ENCODE data around the gene TIMM21.

Gene TIMM21, protein sequence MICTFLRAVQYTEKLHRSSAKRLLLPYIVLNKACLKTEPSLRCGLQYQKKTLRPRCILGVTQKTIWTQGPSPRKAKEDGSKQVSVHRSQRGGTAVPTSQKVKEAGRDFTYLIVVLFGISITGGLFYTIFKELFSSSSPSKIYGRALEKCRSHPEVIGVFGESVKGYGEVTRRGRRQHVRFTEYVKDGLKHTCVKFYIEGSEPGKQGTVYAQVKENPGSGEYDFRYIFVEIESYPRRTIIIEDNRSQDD

GRCh38 chr18:74147779-74148542 is at the start of gene TIMM21, which contains the start of gene FBXO15:
TSS of gene TIMM21 (plus strand) at chr18:74148523. CDS start at chr18:74148809, 286 bp downstream.
TSS of gene FBXO15 (minus strand) at chr18:74147834. CDS start at chr18:74147785, 49 bp downstream.
- Histone ChIP-seq H3K9me3 (ENCODE audit: insufficient read depth, low read depth, low read length) (no peaks in the 10 kb centered on the region), H3K36me3 (ENCODE audit: insufficient read depth, low read depth, low read length) (peaks cover 18% of the 10 kb centered on the region), H3K4me3 (ENCODE audit: low read length) (peak within 1 kb of the TSS; percentile 98), H3K9ac (ENCODE audit: low read depth, low read length) (peak within 1 kb of the TSS; percentile 97), H3K4me1 (ENCODE audit: insufficient read depth, low read length) (peaks cover 3% of the 10 kb centered on the region; the same call in 1 of the 2 replicates), H3K27me3 (ENCODE audit: insufficient read depth, low read length) (peaks cover 15% of the 10 kb centered on the region; the same call in 1 of the 2 replicates), H3K27ac (ENCODE audit: low read length) (peak within 1 kb of the TSS; percentile 54)

- peaks cover 4% of the 10 kb centered on the region; the same call in 1 of the 2 replicates for H3K4me1 ChIP-seq (ENCODE audit: insufficient read depth, low read length)
- no peaks in the 10 kb centered on the region for H3K27me3 ChIP-seq (ENCODE audit: insufficient read depth, low read length)
- no peak overlapping the region for H3K27ac ChIP-seq (ENCODE audit: low read length)
- H3K36me3 ChIP-seq (ENCODE audit: insufficient read depth, low read depth, low read length): no peaks in the 10 kb centered on the region
- no peak overlapping the region for H3K4me3 ChIP-seq (ENCODE audit: low read length)
- no peak overlapping the region for H3K9ac ChIP-seq (ENCODE audit: low read depth, low read length)
- H3K9me3 ChIP-seq (ENCODE audit: insufficient read depth, low read depth, low read length): peaks cover 17% of the 10 kb centered on the region
Measured at GRCh38 chr18:74108460-74108859, 39.9 kb upstream of the TIMM21 start.

- Histone ChIP-seq H3K9me3 (ENCODE audit: insufficient read depth, low read depth, low read length) (peaks cover 17% of the 10 kb centered on the region), H3K36me3 (ENCODE audit: insufficient read depth, low read depth, low read length) (no peaks in the 10 kb centered on the region), H3K27me3 (ENCODE audit: insufficient read depth, low read length) (no peaks in the 10 kb centered on the region), H3K4me1 (ENCODE audit: insufficient read depth, low read length) (peaks cover 19% of the 10 kb centered on the region; the same call in 1 of the 2 replicates), H3K9ac (ENCODE audit: low read depth, low read length) (no peak overlapping the region), H3K27ac (ENCODE audit: low read length) (no peak overlapping the region), H3K4me3 (ENCODE audit: low read length) (no peak overlapping the region)
Measured at GRCh38 chr18:74110149-74110548, 38.2 kb upstream of the TIMM21 start.

DNA sequence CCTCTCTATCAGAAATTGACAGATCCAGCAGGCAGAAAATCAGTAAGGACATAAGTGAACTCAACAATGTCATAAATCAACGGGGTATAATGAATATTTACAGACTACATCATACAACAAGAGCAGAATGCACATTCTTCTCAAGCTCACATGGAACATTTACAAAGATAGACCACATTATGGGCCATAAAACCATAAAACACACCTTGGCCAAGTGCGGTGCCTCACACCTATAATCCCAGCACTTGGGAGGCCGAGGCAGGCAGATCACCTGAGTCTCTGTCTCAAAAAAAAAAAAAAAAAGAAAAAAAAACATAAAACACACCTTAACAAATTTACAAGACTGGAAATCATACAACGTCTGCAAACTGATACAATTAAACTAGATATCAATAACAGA is 37.3 kb upstream of the TIMM21 start:
- Histone ChIP-seq H3K4me1 (ENCODE audit: insufficient read depth, low read length) (peaks cover 22% of the 10 kb centered on the region; the same call in 1 of the 2 replicates), H3K27ac (ENCODE audit: low read length) (no peak overlapping the region), H3K9ac (ENCODE audit: low read depth, low read length) (no peak overlapping the region), H3K27me3 (ENCODE audit: insufficient read depth, low read length) (no peaks in the 10 kb centered on the region), H3K9me3 (ENCODE audit: insufficient read depth, low read depth, low read length) (peaks cover 17% of the 10 kb centered on the region), H3K36me3 (ENCODE audit: insufficient read depth, low read depth, low read length) (no peaks in the 10 kb centered on the region), H3K4me3 (ENCODE audit: low read length) (no peak overlapping the region)

DNA sequence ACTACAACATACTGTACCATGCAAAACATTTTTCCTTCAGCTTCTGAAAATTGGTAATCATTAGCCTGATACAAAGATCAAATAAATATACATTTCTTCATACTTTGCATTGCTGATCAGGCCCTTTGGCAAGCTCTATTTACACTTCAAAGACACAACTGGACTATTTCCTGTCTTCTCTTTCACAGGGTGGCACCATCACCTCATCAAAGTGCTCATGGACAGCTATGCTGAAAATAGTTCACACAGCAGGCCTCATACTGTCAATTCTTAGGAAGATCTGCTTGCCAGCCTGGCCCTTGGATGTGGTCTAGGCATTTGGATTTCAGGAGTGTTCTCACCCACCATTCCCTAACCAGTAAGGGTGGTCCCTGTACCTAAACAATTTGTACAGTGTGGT is 34.6 kb upstream of the TIMM21 start:
- Histone ChIP-seq H3K9ac (ENCODE audit: low read depth, low read length) (no peak overlapping the region), H3K4me3 (ENCODE audit: low read length) (peak overlapping the region; percentile 34), H3K4me1 (ENCODE audit: insufficient read depth, low read length) (peaks cover 29% of the 10 kb centered on the region; the same call in 1 of the 2 replicates), H3K9me3 (ENCODE audit: insufficient read depth, low read depth, low read length) (peaks cover 17% of the 10 kb centered on the region), H3K36me3 (ENCODE audit: insufficient read depth, low read depth, low read length) (no peaks in the 10 kb centered on the region), H3K27me3 (ENCODE audit: insufficient read depth, low read length) (no peaks in the 10 kb centered on the region), H3K27ac (ENCODE audit: low read length) (no peak overlapping the region)

GRCh38 chr18:74114116-74114515 is 34.2 kb upstream of the TIMM21 start:
- Histone ChIP-seq H3K9ac (ENCODE audit: low read depth, low read length) (no peak overlapping the region), H3K4me1 (ENCODE audit: insufficient read depth, low read length) (peaks cover 29% of the 10 kb centered on the region; the same call in 1 of the 2 replicates), H3K27me3 (ENCODE audit: insufficient read depth, low read length) (no peaks in the 10 kb centered on the region), H3K9me3 (ENCODE audit: insufficient read depth, low read depth, low read length) (peaks cover 17% of the 10 kb centered on the region), H3K4me3 (ENCODE audit: low read length) (peak overlapping the region; percentile 34), H3K27ac (ENCODE audit: low read length) (no peak overlapping the region), H3K36me3 (ENCODE audit: insufficient read depth, low read depth, low read length) (no peaks in the 10 kb centered on the region)

DNA sequence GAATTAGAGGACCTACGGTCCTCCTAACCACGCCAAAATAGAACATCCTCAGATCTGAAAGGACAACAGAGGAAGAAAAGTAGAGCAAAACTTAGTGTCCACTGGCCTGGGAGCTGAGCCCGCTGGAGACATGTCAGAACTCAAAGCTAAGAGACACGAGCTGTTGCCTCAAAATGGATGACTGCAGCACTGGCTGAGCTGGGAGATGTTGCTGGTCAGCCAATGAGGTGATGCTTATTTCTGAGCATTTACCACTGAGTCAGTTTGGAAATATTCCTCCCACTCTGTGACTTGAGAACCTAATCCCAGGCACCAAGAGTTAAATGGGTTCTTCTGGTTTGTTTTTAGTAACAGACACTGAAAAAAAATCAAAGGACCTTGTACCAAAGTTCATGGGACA is 33.3 kb upstream of the TIMM21 start:
- H3K27me3 ChIP-seq (ENCODE audit: insufficient read depth, low read length): no peaks in the 10 kb centered on the region
- no peaks in the 10 kb centered on the region for H3K36me3 ChIP-seq (ENCODE audit: insufficient read depth, low read depth, low read length)
- peaks cover 29% of the 10 kb centered on the region; the same call in 1 of the 2 replicates for H3K4me1 ChIP-seq (ENCODE audit: insufficient read depth, low read length)
- no peak overlapping the region for H3K27ac ChIP-seq (ENCODE audit: low read length)
- H3K9ac ChIP-seq (ENCODE audit: low read depth, low read length): no peak overlapping the region
- no peak overlapping the region for H3K4me3 ChIP-seq (ENCODE audit: low read length)
- peaks cover 17% of the 10 kb centered on the region for H3K9me3 ChIP-seq (ENCODE audit: insufficient read depth, low read depth, low read length)

DNA sequence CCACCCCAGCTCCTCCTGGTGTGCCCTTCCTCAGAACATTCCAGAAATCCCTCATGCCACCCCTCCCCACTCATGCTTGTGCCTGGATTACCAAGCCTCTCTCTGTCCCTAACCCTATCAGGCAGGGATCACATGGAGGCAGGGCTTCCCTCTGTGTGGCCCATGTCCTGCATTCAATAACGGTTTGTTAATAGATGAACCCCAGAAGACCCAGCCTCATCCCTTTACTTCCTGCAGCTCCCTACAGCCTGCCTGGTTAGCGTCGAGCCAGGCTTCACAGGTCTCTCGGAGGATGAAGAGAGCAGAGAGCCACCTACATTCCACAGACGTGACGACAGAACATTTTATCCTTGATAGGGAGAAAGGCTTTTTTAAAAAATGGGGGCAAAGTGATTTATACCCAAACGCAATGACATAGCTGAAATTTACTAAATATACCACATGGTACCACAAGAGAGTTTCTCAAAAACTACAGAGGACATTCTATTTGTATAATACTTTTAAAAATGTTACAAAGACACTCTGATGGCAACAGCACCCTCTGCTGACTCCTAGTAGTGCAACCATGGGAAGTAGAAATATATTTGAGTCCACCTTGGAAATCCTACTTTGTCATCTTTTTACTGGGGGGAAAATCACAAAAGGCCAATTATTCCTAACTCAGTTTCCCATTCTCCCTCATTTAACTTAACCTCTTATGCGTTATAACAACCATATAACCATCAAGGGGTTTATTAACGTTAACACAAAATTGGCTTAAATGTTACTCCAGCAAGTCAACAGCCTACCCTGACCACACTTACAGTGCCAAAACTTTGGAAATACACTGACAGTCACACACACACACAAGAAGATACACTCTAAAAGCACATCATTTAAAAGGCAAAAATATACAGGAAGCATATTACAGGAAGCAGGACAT is 31.4 kb upstream of the TIMM21 start:
- Histone ChIP-seq H3K36me3 (ENCODE audit: insufficient read depth, low read depth, low read length) (no peaks in the 10 kb centered on the region), H3K4me3 (ENCODE audit: low read length) (no peak overlapping the region), H3K27me3 (ENCODE audit: insufficient read depth, low read length) (no peaks in the 10 kb centered on the region), H3K9ac (ENCODE audit: low read depth, low read length) (no peak overlapping the region), H3K27ac (ENCODE audit: low read length) (no peak overlapping the region), H3K9me3 (ENCODE audit: insufficient read depth, low read depth, low read length) (peaks cover 13% of the 10 kb centered on the region), H3K4me1 (ENCODE audit: insufficient read depth, low read length) (peaks cover 29% of the 10 kb centered on the region; the same call in 1 of the 2 replicates)

GRCh38 chr18:74123200-74123599 is 25.1 kb upstream of the TIMM21 start:
- H3K27ac ChIP-seq (ENCODE audit: low read length): no peak overlapping the region
- no peaks in the 10 kb centered on the region for H3K9me3 ChIP-seq (ENCODE audit: insufficient read depth, low read depth, low read length)
- no peaks in the 10 kb centered on the region for H3K36me3 ChIP-seq (ENCODE audit: insufficient read depth, low read depth, low read length)
- H3K27me3 ChIP-seq (ENCODE audit: insufficient read depth, low read length): peaks cover 5% of the 10 kb centered on the region; the same call in 1 of the 2 replicates
- peaks cover 14% of the 10 kb centered on the region; the same call in 1 of the 2 replicates for H3K4me1 ChIP-seq (ENCODE audit: insufficient read depth, low read length)
- no peak overlapping the region for H3K4me3 ChIP-seq (ENCODE audit: low read length)
- H3K9ac ChIP-seq (ENCODE audit: low read depth, low read length): no peak overlapping the region

DNA sequence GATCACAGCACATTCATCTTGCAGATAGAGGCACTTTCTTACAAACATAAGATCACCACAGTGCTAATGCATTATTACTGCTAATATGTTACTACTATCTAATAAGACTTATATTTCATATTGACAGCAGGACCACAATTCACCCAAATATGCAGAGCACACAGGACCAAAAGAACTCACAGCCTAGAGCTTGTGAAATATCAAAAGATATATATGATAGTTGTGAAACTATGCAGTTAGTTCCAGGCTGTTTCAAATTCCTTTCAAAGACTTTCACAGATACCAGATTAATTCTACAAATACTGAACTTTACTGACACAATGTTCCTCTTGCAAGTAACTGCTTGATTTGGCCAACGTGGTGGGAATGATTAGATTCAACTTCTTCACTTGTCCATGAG is 23.7 kb upstream of the TIMM21 start:
- Histone ChIP-seq H3K9ac (ENCODE audit: low read depth, low read length) (no peak overlapping the region), H3K4me3 (ENCODE audit: low read length) (no peak overlapping the region), H3K9me3 (ENCODE audit: insufficient read depth, low read depth, low read length) (no peaks in the 10 kb centered on the region), H3K27me3 (ENCODE audit: insufficient read depth, low read length) (peaks cover 5% of the 10 kb centered on the region; the same call in 1 of the 2 replicates), H3K4me1 (ENCODE audit: insufficient read depth, low read length) (peaks cover 14% of the 10 kb centered on the region; the same call in 1 of the 2 replicates), H3K27ac (ENCODE audit: low read length) (no peak overlapping the region), H3K36me3 (ENCODE audit: insufficient read depth, low read depth, low read length) (no peaks in the 10 kb centered on the region)

Data from iPS-20b (cell line).